Activated naive CD4-positive, alpha-beta T cell treated with anti-CD3 and anti-CD28 coated beads, Interleukin-2, amount 50 U/mL, for 16 hours (primary cell): ENCODE data around the gene INSYN2A.

Experiments
- DNase-seq: peaks from one replicate; pipeline ENCODE4 v3.0.0-alpha.2; 2020

INSYN2A gene

DNA sequence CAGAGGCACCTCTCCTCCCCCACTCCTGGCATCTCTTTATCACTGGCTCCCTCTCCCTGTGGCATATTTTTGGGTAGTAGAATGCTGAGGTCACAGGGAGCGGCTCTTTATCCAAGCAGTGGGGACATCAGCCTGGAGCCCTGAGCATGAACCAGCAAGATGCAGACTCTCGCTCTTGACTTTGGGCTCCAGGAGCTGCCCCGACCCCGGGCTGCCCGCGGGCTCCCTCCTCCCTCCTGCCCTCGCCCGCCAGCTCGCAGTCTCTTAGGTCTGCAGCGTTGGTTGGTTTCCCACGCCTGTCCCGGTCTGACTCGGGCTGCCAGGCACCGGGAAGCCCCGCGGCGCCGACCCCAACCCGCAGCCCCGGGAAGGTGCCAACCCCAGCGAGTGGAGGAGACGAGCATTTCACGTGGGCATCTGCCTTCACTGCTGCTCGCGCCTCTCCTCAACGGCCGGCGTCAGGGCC is 1.3 kb downstream of the INSYN2A start:
- DNase-seq = no peak

- no peak for DNase-seq
Observed at GRCh38 chr10:127194599-127194998, 1.8 kb downstream of the INSYN2A start.

DNA sequence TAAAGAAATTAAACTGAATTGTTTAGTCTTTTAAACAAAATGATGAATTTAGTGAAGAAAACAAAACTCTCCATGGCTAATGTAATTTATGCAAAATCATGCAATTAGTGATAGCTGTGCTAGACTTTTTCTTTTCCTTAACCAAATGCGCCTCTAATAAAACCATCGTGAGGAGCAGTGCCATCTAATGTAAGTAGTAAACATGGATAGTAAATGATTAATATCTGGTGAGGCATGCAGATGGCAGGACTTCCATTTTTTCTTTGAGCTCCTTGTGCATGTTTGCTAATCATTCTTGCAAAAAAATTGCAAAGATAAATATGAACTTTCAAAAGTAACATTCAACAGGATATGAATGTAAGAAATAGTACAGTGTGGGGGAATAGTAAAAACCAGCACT is 2.3 kb downstream of the INSYN2A start:
- no peak for DNase-seq

- DNase-seq = no peak
Observed at GRCh38 chr10:127193125-127193524, 3.3 kb downstream of the INSYN2A start.

DNA sequence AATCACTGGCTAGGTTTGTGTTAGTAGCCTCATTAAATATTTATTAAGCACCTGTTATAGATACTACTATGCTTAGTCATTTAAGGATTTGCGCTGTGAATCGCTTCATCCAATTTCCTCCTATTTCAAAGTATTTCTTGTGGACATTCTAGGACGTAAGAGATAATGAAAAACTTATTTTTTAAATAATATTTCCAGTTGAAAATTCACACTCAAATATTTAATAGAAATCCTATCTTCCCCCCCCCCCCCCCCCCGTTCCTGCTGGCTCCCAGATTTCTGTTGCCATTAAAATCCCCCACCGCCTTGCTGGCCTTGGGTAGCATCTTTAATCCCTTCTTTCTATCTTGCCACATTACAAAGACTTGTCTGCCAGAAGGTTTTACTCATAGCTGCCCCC is 6.0 kb downstream of the INSYN2A start:
- no peak for DNase-seq

DNA sequence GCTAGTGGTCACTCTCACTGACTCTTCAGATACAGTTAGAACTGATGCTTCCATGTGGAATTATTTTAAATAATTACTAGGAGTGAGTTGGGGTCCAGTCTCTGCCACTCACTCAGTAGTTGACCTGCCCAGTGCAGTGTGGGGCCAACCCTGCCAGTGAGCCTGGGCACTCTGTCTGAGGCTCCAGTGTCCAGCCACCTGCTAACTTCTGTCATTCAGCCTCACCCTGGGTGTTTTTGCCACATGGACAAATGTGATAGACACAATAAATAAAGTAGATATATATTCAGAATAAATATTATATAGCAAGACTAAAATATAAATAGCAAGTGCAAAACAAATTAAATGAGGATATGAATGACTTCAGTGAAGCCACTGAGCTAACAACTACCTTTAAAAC is 7.2 kb downstream of the INSYN2A start:
- no peak for DNase-seq

- DNase-seq = no peak
Observed at GRCh38 chr10:127186813-127187212, 9.6 kb downstream of the INSYN2A start.

GRCh38 chr10:127184582-127184981 is 11.8 kb downstream of the INSYN2A start:
- DNase-seq = no peak

- DNase-seq = no peak
Observed at GRCh38 chr10:127182161-127182560, 14.2 kb downstream of the INSYN2A start.

DNA sequence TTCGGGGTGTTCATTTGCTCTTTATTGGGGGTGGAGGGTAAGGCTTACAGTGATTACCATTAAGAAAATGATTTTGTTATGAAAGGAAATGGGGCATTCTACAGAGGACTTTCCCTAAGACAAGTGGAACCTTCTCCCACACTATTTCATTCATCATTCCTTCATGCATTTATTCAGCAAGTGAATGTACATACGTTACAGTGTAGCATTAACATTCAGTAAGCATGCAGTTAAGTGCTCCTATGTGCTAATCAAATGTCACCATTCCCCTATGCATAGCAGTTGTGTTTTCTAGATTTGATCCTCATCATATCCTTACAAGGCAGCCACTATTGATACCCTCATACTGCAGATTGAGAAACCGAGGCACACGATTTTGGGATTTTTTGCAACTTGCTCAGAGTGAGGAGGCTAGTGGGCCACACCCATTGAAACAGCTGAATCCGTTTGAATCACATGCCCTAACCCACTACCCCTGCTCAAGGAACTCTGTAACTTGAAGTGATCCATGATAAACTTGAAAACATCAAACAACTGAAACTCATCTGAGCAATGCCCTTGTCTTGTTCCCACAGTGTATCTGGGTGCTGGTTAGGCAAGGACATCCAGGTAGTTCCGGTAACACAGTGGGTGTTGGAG is 16.7 kb downstream of the INSYN2A start:
- no peak for DNase-seq

- DNase-seq = no peak
Observed at GRCh38 chr10:127176649-127177048, 19.7 kb downstream of the INSYN2A start.

DNA sequence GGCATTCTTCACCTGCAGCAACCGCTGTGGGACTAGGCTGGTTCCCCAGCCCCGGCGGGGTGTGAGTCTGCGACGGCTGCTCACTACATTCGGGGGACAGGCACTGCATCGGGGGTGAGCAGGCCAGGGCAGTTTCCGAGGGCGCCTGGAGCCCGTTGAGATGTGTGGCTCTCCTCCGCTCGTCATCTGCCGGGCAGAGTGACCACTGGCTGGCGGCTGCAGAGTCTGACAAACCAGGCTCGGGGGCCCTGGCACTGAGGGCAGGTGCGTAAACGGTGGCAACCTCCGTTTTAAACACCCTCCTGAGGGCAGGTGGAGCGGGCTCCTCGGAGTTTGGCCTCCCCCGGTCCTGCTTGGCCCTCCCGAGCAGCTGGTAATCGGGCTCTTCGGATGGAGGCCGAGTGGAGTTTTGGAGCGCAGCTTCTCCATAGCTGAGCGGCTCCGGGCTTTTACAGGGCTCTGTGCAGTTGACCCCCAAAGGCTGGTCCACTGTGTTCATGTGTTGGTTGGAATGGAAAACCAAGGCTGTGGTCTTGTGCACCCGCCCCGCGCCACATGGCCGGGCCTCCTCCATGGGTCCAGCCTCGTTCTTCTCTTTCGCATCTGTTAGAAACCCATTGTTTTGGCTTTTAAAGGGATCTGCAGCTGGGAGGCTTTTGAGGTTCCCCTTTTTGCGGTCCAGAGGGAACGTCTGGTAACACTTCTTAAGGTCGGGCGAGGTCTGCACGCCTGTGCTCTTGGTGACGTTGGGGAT is 20.9 kb downstream of the INSYN2A start:
- no peak for DNase-seq

- DNase-seq = no peak
Observed at GRCh38 chr10:127174866-127175265, 21.5 kb downstream of the INSYN2A start.

GRCh38 chr10:127168261-127168660 is 28.1 kb downstream of the INSYN2A start:
- no peak for DNase-seq

DNA sequence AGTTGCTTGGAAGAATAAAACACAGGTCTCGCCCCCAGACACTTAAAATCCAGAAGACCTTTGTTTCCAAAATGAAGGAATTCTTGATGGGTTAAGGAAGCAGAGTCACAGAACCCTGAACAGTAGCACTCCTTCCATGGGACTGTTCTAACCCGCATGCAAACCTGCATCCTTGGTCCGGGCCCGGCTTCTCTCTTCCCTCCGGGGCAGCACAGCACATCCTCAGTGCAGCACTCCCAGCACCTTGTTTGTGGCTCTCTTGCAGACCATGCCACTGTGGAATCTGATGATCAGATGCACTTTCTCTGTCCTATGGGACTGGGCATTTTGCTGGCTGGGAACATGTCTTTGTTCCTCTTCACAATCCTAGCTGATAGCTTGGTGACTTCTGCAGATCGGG is 33.5 kb downstream of the INSYN2A start:
- DNase-seq = no peak

- DNase-seq = no peak
Observed at GRCh38 chr10:127161482-127161881, 34.9 kb downstream of the INSYN2A start.

DNA sequence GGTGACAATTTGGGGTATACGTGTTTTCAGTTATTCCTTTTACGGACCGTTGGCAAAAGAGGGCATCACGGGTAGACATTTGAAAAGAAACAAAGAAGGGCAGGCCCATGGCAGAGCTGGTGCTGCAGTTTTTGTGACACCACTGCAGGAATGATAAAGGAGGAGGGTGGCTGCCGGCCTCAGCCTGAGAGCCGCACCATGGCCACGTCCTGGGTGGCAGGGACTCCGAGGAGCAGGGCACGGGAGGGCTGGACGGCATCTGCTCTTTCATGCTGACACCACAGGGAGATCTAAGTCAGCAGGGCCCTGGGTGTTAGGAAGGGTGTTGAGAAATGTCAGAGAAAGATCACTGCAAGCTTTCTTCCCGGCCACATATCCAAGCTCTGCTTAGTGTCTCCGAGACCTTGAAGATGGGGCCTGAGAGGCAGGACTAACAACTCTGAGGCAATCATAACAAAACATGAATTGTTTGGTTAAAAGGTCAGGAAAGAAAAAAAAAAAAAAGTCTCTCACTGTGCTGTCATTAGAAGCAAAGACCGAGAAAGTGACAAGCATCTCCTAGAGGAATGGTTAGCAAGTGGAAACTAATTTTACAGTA is 36.6 kb downstream of the INSYN2A start:
- DNase-seq = no peak

- no peak for DNase-seq
Observed at GRCh38 chr10:127158662-127159061, 37.7 kb downstream of the INSYN2A start.

DNA sequence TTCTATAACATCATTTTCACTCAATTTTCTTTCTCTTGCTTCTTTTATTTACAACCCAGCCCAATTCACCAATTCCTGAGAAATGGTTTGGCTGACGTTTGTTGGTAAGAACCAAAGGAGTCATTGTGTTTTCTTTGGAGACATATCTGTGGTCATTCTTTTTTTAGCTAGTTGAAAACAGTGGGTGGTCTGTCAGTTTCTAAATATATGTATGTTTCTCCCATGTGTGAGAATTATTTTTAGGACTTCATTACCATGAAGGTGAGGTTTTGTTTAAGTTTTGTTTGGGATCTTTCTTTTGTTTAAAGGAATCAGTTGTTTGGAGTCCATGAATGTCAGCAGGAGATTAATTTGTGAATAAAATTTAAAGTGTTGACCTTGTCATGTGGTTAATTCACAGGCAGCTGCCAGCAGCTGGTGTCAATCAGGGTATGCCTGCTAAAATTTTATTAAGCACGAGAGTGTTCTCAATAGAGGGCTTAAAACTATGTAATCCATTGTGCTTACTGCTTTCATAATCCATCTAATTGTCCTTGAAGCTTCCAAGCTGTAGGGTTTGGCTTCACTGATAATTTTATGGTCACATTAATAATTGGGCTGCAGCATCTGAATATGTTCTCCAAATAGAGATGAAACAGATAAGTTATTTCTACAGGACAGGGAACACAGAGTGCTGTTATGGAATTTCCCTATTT is 38.7 kb downstream of the INSYN2A start:
- no peak for DNase-seq

- DNase-seq = no peak
Observed at GRCh38 chr10:127157089-127157488, 39.3 kb downstream of the INSYN2A start.

DNA sequence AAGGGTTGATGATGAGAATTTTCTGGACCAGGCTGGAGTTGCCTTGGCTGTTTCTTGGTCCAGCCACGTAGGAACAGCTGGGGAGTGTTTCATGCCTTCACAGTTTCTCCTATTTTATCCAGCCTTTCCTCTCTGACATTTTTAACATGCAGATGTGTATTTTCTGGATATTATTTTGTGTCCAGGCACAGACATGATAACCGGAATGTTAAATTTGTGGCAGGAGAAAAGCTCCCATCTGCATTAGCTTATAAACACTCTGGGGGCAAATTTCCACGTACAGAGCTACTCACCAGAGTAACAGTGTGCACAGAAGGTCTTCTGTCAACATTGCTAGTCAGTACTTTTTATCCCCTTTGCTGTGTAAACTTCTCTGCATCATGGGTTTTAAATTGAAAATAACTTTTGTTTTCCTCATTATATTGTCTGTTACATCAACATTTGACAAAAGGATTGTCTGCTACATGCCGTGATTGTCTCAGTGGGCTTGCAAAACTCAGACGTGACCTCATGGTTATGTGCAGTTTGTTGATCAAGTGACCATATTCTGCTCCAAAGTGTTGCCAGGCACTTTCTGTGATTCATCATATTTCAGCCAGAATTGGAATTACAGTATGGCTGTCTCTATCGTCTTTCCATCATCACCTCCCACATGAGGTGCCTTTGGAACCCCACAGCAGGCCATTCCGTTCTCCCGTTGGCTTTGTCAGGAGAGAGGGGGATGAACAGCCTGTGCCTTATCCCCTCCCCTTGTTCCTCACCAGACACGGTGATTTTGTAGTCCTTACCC is 41.4 kb downstream of the INSYN2A start:
- DNase-seq = no peak

GRCh38 chr10:127153181-127153580 is 43.2 kb downstream of the INSYN2A start:
- DNase-seq = no peak
